OCI-LY7 (cell line): Measurements from ENCODE around the gene SALL2. TPM values are rescaled to one million over a fixed set of nuclear protein-coding genes. Genes with fewer than 3 reads are reported as not detected.
A peak's percentile ranks its signal among the peaks of the same experiment; 100 is the strongest.

Experiments
- BruUV-seq: library from RNA; stranded (reverse); fragments of 400-500 nt; replicated peaks from 2 replicates; lab custom pipeline; 2021; lab: Mats Ljungman, UMichigan
- CTCF ChIA-PET: fragments of 300-600 bp; sonication (Branson Sonifier 250); formaldehyde crosslinking; loops from one replicate; lab custom pipeline; 2022; ENCODE audit warnings: antibody characterized with exemption; ENCODE audit not compliant: unreplicated experiment; lab: Charles Lee
- POLR2A ChIA-PET: fragments of 300-600 bp; sonication (Branson Sonifier 250); formaldehyde crosslinking; loops from one replicate; lab custom pipeline; 2022; ENCODE audit warnings: antibody characterized with exemption; lab: Charles Lee
- DNase-seq: peaks from one replicate; pipeline ENCODE4 v3.0.0-alpha.2; 2015; ENCODE audit warnings: low spot score
- H2AFZ ChIP-seq: fragments of 200-600 bp; sonication (generic), shearing (Covaris generic); 2 replicates; pipeline ENCODE4 v1.6.1; 2014; ENCODE audit warnings: mild to moderate bottlenecking, antibody characterized with exemption, low read length, moderate library complexity
- H3K27ac ChIP-seq: fragments of 200-600 bp; sonication (generic); 2 replicates; pipeline ENCODE4 v1.5.1; 2014; ENCODE audit warnings: mixed run types, low read depth, mild to moderate bottlenecking, moderate library complexity, low read length, inconsistent platforms; ENCODE audit not compliant: poor library complexity, severe bottlenecking
- H3K36me3 ChIP-seq: fragments of 200-600 bp; sonication (generic); 2 replicates; pipeline ENCODE4 v1.6.1; 2014; ENCODE audit warnings: mild to moderate bottlenecking, antibody characterized with exemption, low read length, moderate library complexity, mixed read lengths; ENCODE audit not compliant: insufficient read depth
- H3K4me1 ChIP-seq: fragments of 200-600 bp; sonication (generic); 2 replicates; pipeline ENCODE4 v1.5.1; 2014; ENCODE audit warnings: mild to moderate bottlenecking, low read length; ENCODE audit not compliant: insufficient read depth, poor library complexity, severe bottlenecking
- H3K4me2 ChIP-seq: fragments of 200-600 bp; sonication (generic); 2 replicates; pipeline ENCODE4 v1.6.1; 2014; ENCODE audit warnings: mild to moderate bottlenecking, low read length
- H3K4me3 ChIP-seq: fragments of 200-600 bp; sonication (generic); 2 replicates; pipeline ENCODE4 v1.5.1; 2014; ENCODE audit warnings: mild to moderate bottlenecking, low read depth, low read length; ENCODE audit not compliant: poor library complexity, severe bottlenecking
- H3K79me2 ChIP-seq: fragments of 200-600 bp; sonication (generic); 2 replicates; pipeline ENCODE4 v1.6.1; 2016; ENCODE audit warnings: low read depth, mild to moderate bottlenecking, low read length, moderate library complexity, mixed read lengths; ENCODE audit not compliant: insufficient read depth
- H3K9me2 ChIP-seq: fragments of 200-600 bp; sonication (generic); 2 replicates; pipeline ENCODE4 v1.6.1; 2016; ENCODE audit warnings: mild to moderate bottlenecking, low read length, mixed read lengths; ENCODE audit not compliant: insufficient read depth
- H3K9me3 ChIP-seq: fragments of 200-600 bp; sonication (generic); 2 replicates; pipeline ENCODE4 v1.6.1; 2014; ENCODE audit warnings: mild to moderate bottlenecking, mixed run types, low read length, mixed read lengths
- H4K20me1 ChIP-seq: fragments of 200-600 bp; sonication (generic); 2 replicates; pipeline ENCODE4 v1.6.1; 2014; ENCODE audit warnings: mild to moderate bottlenecking, antibody characterized with exemption, low read length, moderate library complexity, mixed read lengths; ENCODE audit not compliant: insufficient read depth
- EZH2phosphoT487 ChIP-seq: fragments of 200-600 bp; sonication (generic); IDR thresholded peaks from 2 replicates; pipeline ENCODE4 v1.6.1; 2018; ENCODE audit warnings: low read depth, borderline replicate concordance, mild to moderate bottlenecking, mixed run types, antibody characterized with exemption, low read length, moderate library complexity, mixed read lengths
- intact Hi-C: fragments of 100-400 bp; cut with micrococcal nuclease; formaldehyde crosslinking; loops from one replicate; pipeline ENCODE4 v1.10.0; 2022; ENCODE audit not compliant: unreplicated experiment
- total RNA-seq, 2 experiments: library from RNA; depleted of rRNA in 1 of 2; stranded (reverse); fragments of >200 nt in 1 of 2; shearing (Covaris generic) in 1 of 2; gene quantifications; 2 replicates each; pipeline ENCODE4 v1.2.3, GENCODE V29; 2014 to 2022
- TF ChIP-seq, protein P1 (sequence below): fragments of 200-600 bp; sonication (generic); conservative IDR thresholded peaks from 2 replicates; pipeline ENCODE4 v1.5.1; 2014; ENCODE audit warnings: mild to moderate bottlenecking, antibody characterized with exemption, low read length, moderate library complexity, mixed read lengths

Gene SALL2
- total RNA-seq, 2 experiments from 2014 or later: 8.2 to 15.9 TPM

DNA sequence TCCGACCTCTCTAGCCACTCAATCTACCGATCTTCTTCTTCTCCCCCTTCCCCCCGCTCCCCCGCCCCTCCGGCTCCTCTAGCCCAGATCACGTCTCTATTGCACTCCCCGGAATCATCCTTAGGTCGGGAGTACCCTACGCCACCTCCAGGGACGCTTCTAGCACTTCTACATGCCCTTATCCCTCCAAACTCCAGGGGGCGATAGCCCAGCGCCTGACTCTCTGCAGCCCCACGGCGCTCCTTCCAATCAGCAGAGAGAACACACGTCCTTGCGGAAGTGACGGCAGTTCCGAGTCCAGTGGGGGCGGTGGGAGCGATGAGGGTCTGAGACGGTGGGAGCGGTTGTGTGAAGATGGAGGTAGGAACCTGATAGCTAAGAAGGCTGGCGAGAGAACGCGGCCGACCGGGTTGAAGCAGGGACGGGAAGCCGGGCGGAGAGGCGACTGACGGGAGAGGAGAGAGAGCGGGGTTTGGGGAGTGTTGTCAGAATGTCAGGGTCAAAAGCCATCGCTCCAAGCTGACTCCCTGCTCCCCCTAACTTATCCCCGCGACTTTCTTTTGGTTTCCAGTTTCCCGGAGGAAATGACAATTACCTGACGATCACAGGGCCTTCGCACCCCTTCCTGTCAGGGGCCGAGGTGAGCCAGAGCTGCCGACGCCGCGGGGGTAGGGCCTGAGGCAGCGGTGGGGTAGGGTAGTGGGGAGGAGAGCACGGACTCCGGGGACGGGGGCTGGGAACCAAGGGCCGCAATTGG, 49.0 kb downstream of the SALL2 start, which contains the start of the genes RAB2B and TOX4:
TSS of gene RAB2B (minus strand) at position 35 of the 757 bp plus-strand sequence. CDS start 87 bp downstream, outside the sequence.
TSS of gene TOX4 (plus strand) at position 271 of the 757 bp plus-strand sequence. CDS start at position 355, 84 bp downstream.
- ChIA-PET POLR2A (interaction anchor here (0.6 to 3.8 kb wide), 8 partner anchors 10 to 1642 kb away, joined by 3 to 31 read pairs (median 4); partner anchors contain the start of gene CHD8), CTCF (interaction anchor here (0.6 to 0.7 kb wide), 2 partner anchors 97 to 376 kb away, joined by 4 to 12 read pairs; no protein-coding TSS in a partner anchor)
- intact Hi-C loops: loop anchor here (1.0 kb wide), 2 partner anchors 21 to 93 kb away; partner anchors contain the start of genes CHD8 and SUPT16H
- no TSS peak for BruUV-seq
- Histone ChIP-seq H3K36me3 (peaks cover 33% of the 10 kb centered on the region), H2AFZ (peak within 1 kb of the TSS; percentile 84), H3K4me3 (peak within 1 kb of the TSS; percentile 93), H3K9me2 (no peaks in the 10 kb centered on the region), H3K4me1 (peaks cover 16% of the 10 kb centered on the region), H3K79me2 (peaks cover 43% of the 10 kb centered on the region), H3K9me3 (no peaks in the 10 kb centered on the region), H3K27ac (peak within 1 kb of the TSS; percentile 58), H3K4me2 (peak within 1 kb of the TSS; percentile 98), H4K20me1 (no peaks in the 10 kb centered on the region)
- peak; percentile 98 for DNase-seq
- TF ChIP-seq, protein P1, sequence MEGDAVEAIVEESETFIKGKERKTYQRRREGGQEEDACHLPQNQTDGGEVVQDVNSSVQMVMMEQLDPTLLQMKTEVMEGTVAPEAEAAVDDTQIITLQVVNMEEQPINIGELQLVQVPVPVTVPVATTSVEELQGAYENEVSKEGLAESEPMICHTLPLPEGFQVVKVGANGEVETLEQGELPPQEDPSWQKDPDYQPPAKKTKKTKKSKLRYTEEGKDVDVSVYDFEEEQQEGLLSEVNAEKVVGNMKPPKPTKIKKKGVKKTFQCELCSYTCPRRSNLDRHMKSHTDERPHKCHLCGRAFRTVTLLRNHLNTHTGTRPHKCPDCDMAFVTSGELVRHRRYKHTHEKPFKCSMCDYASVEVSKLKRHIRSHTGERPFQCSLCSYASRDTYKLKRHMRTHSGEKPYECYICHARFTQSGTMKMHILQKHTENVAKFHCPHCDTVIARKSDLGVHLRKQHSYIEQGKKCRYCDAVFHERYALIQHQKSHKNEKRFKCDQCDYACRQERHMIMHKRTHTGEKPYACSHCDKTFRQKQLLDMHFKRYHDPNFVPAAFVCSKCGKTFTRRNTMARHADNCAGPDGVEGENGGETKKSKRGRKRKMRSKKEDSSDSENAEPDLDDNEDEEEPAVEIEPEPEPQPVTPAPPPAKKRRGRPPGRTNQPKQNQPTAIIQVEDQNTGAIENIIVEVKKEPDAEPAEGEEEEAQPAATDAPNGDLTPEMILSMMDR: peak; percentile 89
- TF ChIP-seq EZH2phosphoT487: no peak

DNA sequence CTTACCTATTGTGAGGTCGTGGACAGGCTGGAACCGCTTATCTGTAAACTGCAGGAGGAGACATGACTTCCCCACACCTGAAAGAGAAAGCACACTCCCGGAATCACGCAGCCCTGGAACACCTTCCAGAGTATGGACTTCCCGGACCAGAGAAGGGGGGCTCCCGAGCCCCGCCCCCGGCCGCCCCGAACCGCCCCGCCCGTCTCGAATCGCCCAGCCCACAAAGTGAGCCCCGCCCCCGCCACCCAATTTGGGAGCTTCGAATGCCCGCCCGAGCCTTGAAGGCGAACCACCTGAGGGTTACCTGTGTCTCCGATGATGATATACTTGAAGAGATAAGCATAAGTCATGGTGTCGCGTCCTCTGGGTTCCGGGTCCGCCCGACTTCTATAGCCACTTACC, 49.6 kb downstream of the SALL2 start:
- Histone ChIP-seq H3K9me2 (no peaks in the 10 kb centered on the region), H3K27ac (peak overlapping the region; percentile 58), H2AFZ (peak overlapping the region; percentile 84), H3K4me2 (peak overlapping the region; percentile 86), H3K36me3 (peaks cover 28% of the 10 kb centered on the region), H3K4me3 (peak overlapping the region; percentile 93), H3K4me1 (peaks cover 16% of the 10 kb centered on the region), H3K9me3 (no peaks in the 10 kb centered on the region), H4K20me1 (no peaks in the 10 kb centered on the region), H3K79me2 (peaks cover 43% of the 10 kb centered on the region)
- ChIA-PET CTCF (interaction anchor here (0.6 kb wide), 3 partner anchors 12 to 98 kb away, joined by 3 to 12 read pairs (median 3); partner anchors contain the start of gene METTL3), POLR2A (interaction anchor here (0.6 to 3.8 kb wide), 8 partner anchors 11 to 1643 kb away, joined by 3 to 31 read pairs (median 6); partner anchors contain the start of genes CHD8 and SALL2)
- DNase-seq: no peak
- TF ChIP-seq, protein P1: no peak
- TF ChIP-seq EZH2phosphoT487: no peak
- BruUV-seq: no TSS peak
- intact Hi-C loops: no loop called here
